Keratinocyte (primary cell): ENCODE results near the gene PTPMT1. TPM values are rescaled to one million over a fixed set of nuclear protein-coding genes. Genes with fewer than 3 reads are reported as not detected.

ENCODE experiments used
- DNase-seq: peaks from one replicate; pipeline ENCODE4 v3.0.0-alpha.2; 2011; ENCODE audit warnings: low read depth, missing footprints, low spot score
- FAIRE-seq: peaks from 2 replicates; lab custom pipeline; 2011; peaks lifted over from hg19 to GRCh38; lab: Jason Lieb, UNC
- H2AFZ ChIP-seq: 2 replicates; pipeline ENCODE4 v1.6.0; 2012; ENCODE audit warnings: low read length, control low read depth, inconsistent platforms; ENCODE audit not compliant: control insufficient read depth
- H3K27ac ChIP-seq: 2 replicates; pipeline ENCODE4 v1.5.1; 2011; ENCODE audit warnings: low read length; ENCODE audit not compliant: control insufficient read depth, insufficient read depth
- H3K27me3 ChIP-seq: 3 replicates; pipeline ENCODE4 v1.6.0; 2011; ENCODE audit warnings: low read length; ENCODE audit not compliant: control insufficient read depth, insufficient read depth; ENCODE audit errors: extremely low read depth
- H3K36me3 ChIP-seq, 2 experiments: 2 replicates in 1 of 2; 3 replicates in 1 of 2; pipeline ENCODE4 v1.5.1; 2011; ENCODE audit warnings: low read length in 2 of 2, mild to moderate bottlenecking in 1 of 2; ENCODE audit not compliant: control insufficient read depth in 2 of 2, insufficient read depth in 2 of 2; ENCODE audit errors: extremely low read depth in 1 of 2
- H3K4me1 ChIP-seq: 3 replicates; pipeline ENCODE4 v1.5.1; 2011; ENCODE audit warnings: low read length; ENCODE audit not compliant: control insufficient read depth, insufficient read depth; ENCODE audit errors: extremely low read depth
- H3K4me2 ChIP-seq: 3 replicates; pipeline ENCODE4 v1.6.0; 2011; ENCODE audit warnings: low read depth, low read length; ENCODE audit not compliant: control insufficient read depth, insufficient read depth; ENCODE audit errors: extremely low read depth
- H3K4me3 ChIP-seq, 3 experiments: fragments of 200-600 bp in 1 of 3; sonication (generic) in 1 of 3; 2 replicates in 2 of 3; 3 replicates in 1 of 3; pipeline ENCODE4 v1.5.1; 2011 to 2016; ENCODE audit warnings: low read length in 3 of 3, mild to moderate bottlenecking in 3 of 3, control low read depth in 2 of 3, inconsistent platforms in 1 of 3, low read depth in 1 of 3, mixed read lengths in 1 of 3, mixed run types in 1 of 3, moderate library complexity in 1 of 3; ENCODE audit not compliant: control insufficient read depth in 2 of 3, insufficient read depth in 2 of 3; ENCODE audit errors: extremely low read depth in 1 of 3
- H3K79me2 ChIP-seq: 2 replicates; pipeline ENCODE4 v1.6.0; 2012; ENCODE audit warnings: low read length; ENCODE audit not compliant: control insufficient read depth, insufficient read depth
- H3K9ac ChIP-seq: 3 replicates; pipeline ENCODE4 v1.6.0; 2011; ENCODE audit warnings: low read length; ENCODE audit not compliant: control insufficient read depth, insufficient read depth; ENCODE audit errors: extremely low read depth
- H3K9me1 ChIP-seq: 3 replicates; pipeline ENCODE4 v1.6.0; 2011; ENCODE audit warnings: low read length; ENCODE audit not compliant: control insufficient read depth, insufficient read depth; ENCODE audit errors: extremely low read depth
- H3K9me3 ChIP-seq: 2 replicates; pipeline ENCODE4 v1.5.1; 2012; ENCODE audit warnings: low read depth, low read length; ENCODE audit not compliant: control insufficient read depth
- H4K20me1 ChIP-seq: 3 replicates; pipeline ENCODE4 v1.6.0; 2011; ENCODE audit warnings: low read length; ENCODE audit not compliant: control insufficient read depth, insufficient read depth; ENCODE audit errors: extremely low read depth
- CTCF ChIP-seq, 3 experiments: IDR thresholded peaks in 1 of 3; conservative IDR thresholded peaks in 1 of 3; optimal IDR thresholded peaks in 1 of 3; 2 replicates in 2 of 3; 3 replicates in 1 of 3; pipeline versions ENCODE3 to v1.5.1; 2011; ENCODE audit warnings: low read length in 3 of 3, mild to moderate bottlenecking in 3 of 3, moderate library complexity in 2 of 3, control low read depth in 1 of 3, inconsistent platforms in 1 of 3; ENCODE audit not compliant: insufficient read depth in 2 of 3; ENCODE audit errors: extremely low read depth in 1 of 3
- EZH2 ChIP-seq: IDR thresholded peaks from one replicate; pipeline ENCODE4 v1.6.1; 2012; ENCODE audit warnings: inconsistent platforms, mild to moderate bottlenecking, low read length, moderate library complexity
- dilution Hi-C: fragments of 300-500 bp; cut with MboI; formaldehyde crosslinking; loops from one replicate; pipeline ENCODE4 v1.7.0; 2020; ENCODE audit warnings: low sequenced_read_pairs; ENCODE audit not compliant: extremely low pct_ligation_motif_present
- polyA plus RNA-seq, 5 experiments: library from polyadenylated mRNA; depleted of rRNA in 3 of 5; stranded (reverse) in 3 of 5; stranded (forward) in 1 of 5; unstranded in 1 of 5; fragments of >200 nt; gene quantifications; 1 replicate in 1 of 5; 2 replicates in 3 of 5; 3 replicates in 1 of 5; pipeline versions ENCODE4 v1.2.1 to v1.2.3, GENCODE V29; 2011 to 2012; ENCODE audit warnings: missing spikeins in 2 of 5, low read depth in 1 of 5, low replicate concordance in 1 of 5

PTPMT1 gene
- polyA plus RNA-seq, 1 donor (not counting 4 experiments of a cell fraction or from before 2014, with no cell fraction given) = 64.9 TPM

GRCh38 chr11:47605921-47606320 is 40.5 kb downstream of the PTPMT1 start:
- Histone ChIP-seq H2AFZ (no peak overlapping the region), H3K9me3 (no peaks in the 10 kb centered on the region), H3K27ac (no peak overlapping the region), H3K4me1 (no peaks in the 10 kb centered on the region), H3K4me2 (no peak overlapping the region), H3K79me2 (no peaks in the 10 kb centered on the region), H4K20me1 (no peaks in the 10 kb centered on the region), H3K27me3 (no peaks in the 10 kb centered on the region), H3K9ac (no peak overlapping the region), H3K9me1 (no peaks in the 10 kb centered on the region), H3K4me3 (no peak overlapping the region), H3K36me3 (no peaks in the 10 kb centered on the region)
- no peak for TF ChIP-seq CTCF (optimal IDR thresholded peaks at IDR 0.05 in 1 of 3, IDR thresholded peaks at IDR 0.05 in 1 of 3, conservative IDR thresholded peaks at IDR 0.05 in 1 of 3; ENCODE audit: extremely low read depth in 1 of 3, insufficient read depth in 2 of 3, low read length in 3 of 3)
- TF ChIP-seq EZH2 = no peak
- no peak for DNase-seq
- dilution Hi-C loops = no loop called here
- no peak for FAIRE-seq

GRCh38 chr11:47606731-47607130 is 41.3 kb downstream of the PTPMT1 start:
- Histone ChIP-seq H3K27ac (no peak overlapping the region), H3K27me3 (no peaks in the 10 kb centered on the region), H3K4me1 (no peaks in the 10 kb centered on the region), H3K4me3 (no peak overlapping the region), H3K36me3 (no peaks in the 10 kb centered on the region), H2AFZ (no peak overlapping the region), H4K20me1 (no peaks in the 10 kb centered on the region), H3K9ac (no peak overlapping the region), H3K9me1 (no peaks in the 10 kb centered on the region), H3K9me3 (no peaks in the 10 kb centered on the region), H3K4me2 (no peak overlapping the region), H3K79me2 (no peaks in the 10 kb centered on the region)
- DNase-seq (no peak), FAIRE-seq (no peak)
- TF ChIP-seq EZH2 (no peak), CTCF (optimal IDR thresholded peaks at IDR 0.05 in 1 of 3, IDR thresholded peaks at IDR 0.05 in 1 of 3, conservative IDR thresholded peaks at IDR 0.05 in 1 of 3; ENCODE audit: extremely low read depth in 1 of 3, insufficient read depth in 2 of 3, low read length in 3 of 3) (no peak)
- dilution Hi-C loops = no loop called here
